ENCODE measurements around the gene PTPN13. TPM values are rescaled to one million over a fixed set of nuclear protein-coding genes. Genes with fewer than 3 reads are reported as not detected.

The PTPN13 gene
- total and polyA plus RNA-seq, 4 donors, result 0.36 to 3.2 (median 1.2) TPM

DNA sequence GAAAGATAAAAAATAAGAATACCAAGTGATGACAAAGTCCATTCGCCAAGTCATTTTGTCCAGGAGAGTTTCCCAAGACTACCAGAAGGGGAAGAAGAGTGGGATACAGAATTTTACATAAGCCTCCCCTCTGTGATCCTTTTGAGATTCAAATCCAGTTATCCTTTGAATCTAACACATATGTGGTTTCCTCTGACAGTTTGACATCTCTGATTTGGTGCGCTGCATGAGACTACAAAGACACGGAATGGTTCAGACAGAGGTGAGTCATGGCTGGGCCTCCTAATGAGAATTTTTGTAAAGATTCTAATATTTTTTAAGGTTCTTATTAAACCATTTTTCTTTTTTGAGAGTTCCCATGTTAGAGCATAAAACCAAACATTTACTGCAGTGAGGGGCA is 216.7 kb downstream of the PTPN13 start:
- H3K9ac ChIP-seq (ENCODE audit: low read depth in 1 of 2, low read length in 2 of 2), result no peak overlapping the region
- WGBS, result 97% methylated on average over 3 of the region's 3 CpGs

DNA sequence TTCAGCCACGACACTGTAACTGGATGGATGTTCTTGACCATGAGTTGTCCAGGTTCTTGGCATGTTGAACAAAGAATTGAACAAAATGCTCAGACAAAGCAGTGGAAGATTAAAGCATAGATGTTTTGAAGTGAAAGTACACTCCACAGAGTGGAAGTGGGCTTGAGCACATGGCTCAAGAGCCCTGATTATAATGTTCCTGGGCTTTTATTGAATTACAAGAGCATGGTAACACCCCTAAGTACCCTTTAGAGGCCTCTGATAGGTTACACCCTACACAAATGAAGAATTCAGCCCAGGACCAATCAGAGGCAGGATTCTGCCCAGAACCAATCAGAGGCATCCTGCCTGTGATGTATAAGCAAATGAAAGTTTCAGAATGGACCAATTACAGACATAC is 221.5 kb downstream of the PTPN13 start:
- no peak overlapping the region for H3K9ac ChIP-seq (ENCODE audit: low read depth in 1 of 2, low read length in 2 of 2)
- no peaks in the 10 kb centered on the region for H3K36me3 ChIP-seq (ENCODE audit: control insufficient read depth in 4 of 4, insufficient read depth in 3 of 4, low read depth in 1 of 4, low read length in 3 of 4)
- no peak overlapping the region for H3K4me3 ChIP-seq (ENCODE audit: low read depth in 1 of 3, low read length in 3 of 3)
- H3K9me3 ChIP-seq (ENCODE audit: control insufficient read depth in 4 of 4, low read length in 3 of 4), result peaks cover 0 to 12% (median 4%) of the 10 kb centered on the region in 4 donors
- no peak for TF ChIP-seq FOXA1 (IDR thresholded peaks at IDR 0.05)
- TF ChIP-seq, protein P1, sequence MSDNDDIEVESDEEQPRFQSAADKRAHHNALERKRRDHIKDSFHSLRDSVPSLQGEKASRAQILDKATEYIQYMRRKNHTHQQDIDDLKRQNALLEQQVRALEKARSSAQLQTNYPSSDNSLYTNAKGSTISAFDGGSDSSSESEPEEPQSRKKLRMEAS (IDR thresholded peaks at IDR 0.05), result no peak
- TF ChIP-seq FOXA2 (IDR thresholded peaks at IDR 0.05), result no peak
- no peak for TF ChIP-seq HNF4A (conservative IDR thresholded peaks at IDR 0.05)
- TF ChIP-seq, protein P2, sequence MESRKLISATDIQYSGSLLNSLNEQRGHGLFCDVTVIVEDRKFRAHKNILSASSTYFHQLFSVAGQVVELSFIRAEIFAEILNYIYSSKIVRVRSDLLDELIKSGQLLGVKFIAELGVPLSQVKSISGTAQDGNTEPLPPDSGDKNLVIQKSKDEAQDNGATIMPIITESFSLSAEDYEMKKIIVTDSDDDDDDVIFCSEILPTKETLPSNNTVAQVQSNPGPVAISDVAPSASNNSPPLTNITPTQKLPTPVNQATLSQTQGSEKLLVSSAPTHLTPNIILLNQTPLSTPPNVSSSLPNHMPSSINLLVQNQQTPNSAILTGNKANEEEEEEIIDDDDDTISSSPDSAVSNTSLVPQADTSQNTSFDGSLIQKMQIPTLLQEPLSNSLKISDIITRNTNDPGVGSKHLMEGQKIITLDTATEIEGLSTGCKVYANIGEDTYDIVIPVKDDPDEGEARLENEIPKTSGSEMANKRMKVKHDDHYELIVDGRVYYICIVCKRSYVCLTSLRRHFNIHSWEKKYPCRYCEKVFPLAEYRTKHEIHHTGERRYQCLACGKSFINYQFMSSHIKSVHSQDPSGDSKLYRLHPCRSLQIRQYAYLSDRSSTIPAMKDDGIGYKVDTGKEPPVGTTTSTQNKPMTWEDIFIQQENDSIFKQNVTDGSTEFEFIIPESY (IDR thresholded peaks at IDR 0.05), result no peak
- TF ChIP-seq, protein P3, sequence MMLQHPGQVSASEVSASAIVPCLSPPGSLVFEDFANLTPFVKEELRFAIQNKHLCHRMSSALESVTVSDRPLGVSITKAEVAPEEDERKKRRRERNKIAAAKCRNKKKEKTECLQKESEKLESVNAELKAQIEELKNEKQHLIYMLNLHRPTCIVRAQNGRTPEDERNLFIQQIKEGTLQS (IDR thresholded peaks at IDR 0.05), result no peak
- TF ChIP-seq RXRA (IDR thresholded peaks at IDR 0.05), result no peak
- H3K27ac ChIP-seq (ENCODE audit: low read depth in 1 of 2, low read length in 2 of 2), result no peak overlapping the region
- 88% methylated on average over 1 of the region's 1 CpG for WGBS
- no peak for DNase-seq (ENCODE audit: low spot score)
- no peaks in the 10 kb centered on the region for H3K4me1 ChIP-seq (ENCODE audit: control insufficient read depth in 4 of 4, insufficient read depth in 4 of 4, low read length in 3 of 4)
- H3K27me3 ChIP-seq (ENCODE audit: control insufficient read depth in 4 of 4, insufficient read depth in 4 of 4, low read length in 3 of 4), result peaks cover 0 to 2% (median 0%) of the 10 kb centered on the region in 4 donors

More for the DNA sequence above, 216.7 kb downstream of the PTPN13 start:
- H3K4me1 ChIP-seq (ENCODE audit: control insufficient read depth in 4 of 4, insufficient read depth in 4 of 4, low read length in 3 of 4), result no peaks in the 10 kb centered on the region
- no peak overlapping the region for H3K4me3 ChIP-seq (ENCODE audit: low read depth in 1 of 3, low read length in 3 of 3)
- TF ChIP-seq FOXA2 (IDR thresholded peaks at IDR 0.05) (no peak), RAD21 (IDR thresholded peaks at IDR 0.05) (no peak)
- TF ChIP-seq, protein P3 (IDR thresholded peaks at IDR 0.05), result no peak
- TF ChIP-seq, protein P4, sequence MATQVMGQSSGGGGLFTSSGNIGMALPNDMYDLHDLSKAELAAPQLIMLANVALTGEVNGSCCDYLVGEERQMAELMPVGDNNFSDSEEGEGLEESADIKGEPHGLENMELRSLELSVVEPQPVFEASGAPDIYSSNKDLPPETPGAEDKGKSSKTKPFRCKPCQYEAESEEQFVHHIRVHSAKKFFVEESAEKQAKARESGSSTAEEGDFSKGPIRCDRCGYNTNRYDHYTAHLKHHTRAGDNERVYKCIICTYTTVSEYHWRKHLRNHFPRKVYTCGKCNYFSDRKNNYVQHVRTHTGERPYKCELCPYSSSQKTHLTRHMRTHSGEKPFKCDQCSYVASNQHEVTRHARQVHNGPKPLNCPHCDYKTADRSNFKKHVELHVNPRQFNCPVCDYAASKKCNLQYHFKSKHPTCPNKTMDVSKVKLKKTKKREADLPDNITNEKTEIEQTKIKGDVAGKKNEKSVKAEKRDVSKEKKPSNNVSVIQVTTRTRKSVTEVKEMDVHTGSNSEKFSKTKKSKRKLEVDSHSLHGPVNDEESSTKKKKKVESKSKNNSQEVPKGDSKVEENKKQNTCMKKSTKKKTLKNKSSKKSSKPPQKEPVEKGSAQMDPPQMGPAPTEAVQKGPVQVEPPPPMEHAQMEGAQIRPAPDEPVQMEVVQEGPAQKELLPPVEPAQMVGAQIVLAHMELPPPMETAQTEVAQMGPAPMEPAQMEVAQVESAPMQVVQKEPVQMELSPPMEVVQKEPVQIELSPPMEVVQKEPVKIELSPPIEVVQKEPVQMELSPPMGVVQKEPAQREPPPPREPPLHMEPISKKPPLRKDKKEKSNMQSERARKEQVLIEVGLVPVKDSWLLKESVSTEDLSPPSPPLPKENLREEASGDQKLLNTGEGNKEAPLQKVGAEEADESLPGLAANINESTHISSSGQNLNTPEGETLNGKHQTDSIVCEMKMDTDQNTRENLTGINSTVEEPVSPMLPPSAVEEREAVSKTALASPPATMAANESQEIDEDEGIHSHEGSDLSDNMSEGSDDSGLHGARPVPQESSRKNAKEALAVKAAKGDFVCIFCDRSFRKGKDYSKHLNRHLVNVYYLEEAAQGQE (IDR thresholded peaks at IDR 0.05), result no peak
- H3K9me3 ChIP-seq (ENCODE audit: control insufficient read depth in 4 of 4, low read length in 3 of 4), result peaks cover 0 to 8% (median 2%) of the 10 kb centered on the region in 4 donors
- DNase-seq (ENCODE audit: low spot score), result no peak
- no peak overlapping the region for H3K27ac ChIP-seq (ENCODE audit: low read depth in 1 of 2, low read length in 2 of 2)
- peaks cover 0 to 2% (median 0%) of the 10 kb centered on the region in 4 donors for H3K27me3 ChIP-seq (ENCODE audit: control insufficient read depth in 4 of 4, insufficient read depth in 4 of 4, low read length in 3 of 4)
- H3K36me3 ChIP-seq (ENCODE audit: control insufficient read depth in 4 of 4, insufficient read depth in 3 of 4, low read depth in 1 of 4, low read length in 3 of 4), result no peaks in the 10 kb centered on the region

All from liver (tissue), 9 donors.